ENCODE measurements around the gene MESP2.

MESP2 gene

GRCh38 chr15:89776274-89777072, at the start of gene MESP2:
MESP2 (plus strand) TSS chr15:89776332; CDS start chr15:89776358, 26 bp downstream.
- DNase-seq (ENCODE audit: low read depth, low spot score), result no peak

GRCh38 chr15:89728254-89728653, 47.9 kb upstream of the MESP2 start:
- no peak for DNase-seq (ENCODE audit: low read depth, low spot score)

GRCh38 chr15:89731275-89731674, 44.9 kb upstream of the MESP2 start:
- no peak for DNase-seq (ENCODE audit: low read depth, low spot score)

GRCh38 chr15:89732451-89733172, 43.5 kb upstream of the MESP2 start:
- DNase-seq (ENCODE audit: low read depth, low spot score), result no peak

- no peak for DNase-seq (ENCODE audit: low read depth, low spot score)
Measured at GRCh38 chr15:89735773-89736172, 40.4 kb upstream of the MESP2 start.

- peak; percentile 35 for DNase-seq (ENCODE audit: low read depth, low spot score)
Measured at GRCh38 chr15:89740137-89740536, 36.0 kb upstream of the MESP2 start.

GRCh38 chr15:89743011-89743410, 33.1 kb upstream of the MESP2 start:
- DNase-seq (ENCODE audit: low read depth, low spot score), result no peak

- DNase-seq (ENCODE audit: low read depth, low spot score), result no peak
Measured at GRCh38 chr15:89743594-89743993, 32.5 kb upstream of the MESP2 start.

GRCh38 chr15:89745131-89745530, 31.0 kb upstream of the MESP2 start:
- no peak for DNase-seq (ENCODE audit: low read depth, low spot score)

- no peak for DNase-seq (ENCODE audit: low read depth, low spot score)
Measured at GRCh38 chr15:89745768-89746167, 30.4 kb upstream of the MESP2 start.

- DNase-seq (ENCODE audit: low read depth, low spot score), result no peak
Measured at GRCh38 chr15:89746386-89746780, 29.7 kb upstream of the MESP2 start.

- no peak for DNase-seq (ENCODE audit: low read depth, low spot score)
Measured at GRCh38 chr15:89747708-89748682, 28.1 kb upstream of the MESP2 start.

GRCh38 chr15:89749054-89749453, 27.1 kb upstream of the MESP2 start:
- no peak for DNase-seq (ENCODE audit: low read depth, low spot score)

- no peak for DNase-seq (ENCODE audit: low read depth, low spot score)
Measured at GRCh38 chr15:89749526-89749925, 26.6 kb upstream of the MESP2 start.

- no peak for DNase-seq (ENCODE audit: low read depth, low spot score)
Measured at GRCh38 chr15:89749951-89750559, 26.1 kb upstream of the MESP2 start.

- peak; percentile 63 for DNase-seq (ENCODE audit: low read depth, low spot score)
Measured at GRCh38 chr15:89750560-89751542, 25.3 kb upstream of the MESP2 start, which contains the start of gene MESP1. MESP1 (minus strand) TSS chr15:89751249; CDS start chr15:89751231, 18 bp downstream.

GRCh38 chr15:89751748-89752147, 24.4 kb upstream of the MESP2 start:
- no peak for DNase-seq (ENCODE audit: low read depth, low spot score)

GRCh38 chr15:89753855-89754254, 22.3 kb upstream of the MESP2 start:
- DNase-seq (ENCODE audit: low read depth, low spot score), result no peak

- DNase-seq (ENCODE audit: low read depth, low spot score), result no peak
Measured at GRCh38 chr15:89754361-89755154, 21.6 kb upstream of the MESP2 start.
